Fibroblast of the aortic adventitia (primary cell): ENCODE results near the gene ZMYND10. TPM values are rescaled to one million over a fixed set of nuclear protein-coding genes. Genes with fewer than 3 reads are reported as not detected.

ENCODE experiments used
- DNase-seq: peaks from one replicate; pipeline ENCODE4 v3.0.0-alpha.2; 2010; ENCODE audit warnings: low read depth
- H3K4me3 ChIP-seq: 2 replicates; pipeline ENCODE4 v1.5.1; 2011; ENCODE audit warnings: low read depth, mild to moderate bottlenecking, control low read depth, low read length, moderate library complexity
- CTCF ChIP-seq: IDR thresholded peaks from 2 replicates; pipeline ENCODE4 v1.5.1; 2011; ENCODE audit warnings: mild to moderate bottlenecking, low read length, control low read depth, inconsistent platforms; ENCODE audit not compliant: insufficient read depth
- total RNA-seq: library from RNA; depleted of rRNA; stranded (reverse); fragments of >200 nt; gene quantifications from 2 replicates; pipeline ENCODE4 v1.2.3, GENCODE V29; 2012; ENCODE audit warnings: low replicate concordance

Gene ZMYND10
- total RNA-seq, 1 donor, result 0.81 TPM

- TF ChIP-seq CTCF, result no peak
- no peak for DNase-seq
- peak overlapping the region; percentile 98 for H3K4me3 ChIP-seq
Measured at GRCh38 chr3:50350213-50350526, 4.6 kb upstream of the ZMYND10 start.

DNA sequence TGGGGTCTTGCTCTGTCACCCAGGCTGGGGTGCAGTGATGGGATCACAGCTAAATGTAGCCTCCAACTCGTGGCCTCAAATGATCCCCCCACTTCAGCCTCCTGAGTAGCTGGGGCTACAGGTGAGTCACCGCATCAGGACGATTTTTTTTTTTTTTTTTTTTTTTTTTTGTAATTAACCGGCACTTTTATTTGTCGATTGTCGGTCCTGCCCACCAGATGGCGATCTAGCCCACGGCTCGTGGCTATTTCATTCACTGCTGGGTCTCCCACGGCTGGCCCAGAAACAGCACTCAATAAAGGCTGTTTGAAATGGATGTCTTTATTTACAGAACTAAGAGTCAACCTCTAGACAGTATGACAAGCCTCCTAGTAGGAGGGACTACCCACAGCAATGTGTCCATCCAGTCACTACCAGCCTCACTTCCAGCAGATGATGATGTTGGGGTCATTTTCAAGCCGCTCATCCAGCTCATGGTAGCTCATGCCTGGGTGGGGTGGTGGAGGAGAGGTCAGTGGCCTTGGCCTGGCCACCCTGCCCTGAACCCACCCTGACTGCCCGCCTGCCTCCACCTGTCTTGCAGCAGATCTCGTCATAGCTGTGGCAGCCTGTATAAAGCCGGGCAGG is 1.8 kb upstream of the ZMYND10 start:
- DNase-seq, result peak; percentile 75
- TF ChIP-seq CTCF, result peak; percentile 63
- no peak overlapping the region for H3K4me3 ChIP-seq

DNA sequence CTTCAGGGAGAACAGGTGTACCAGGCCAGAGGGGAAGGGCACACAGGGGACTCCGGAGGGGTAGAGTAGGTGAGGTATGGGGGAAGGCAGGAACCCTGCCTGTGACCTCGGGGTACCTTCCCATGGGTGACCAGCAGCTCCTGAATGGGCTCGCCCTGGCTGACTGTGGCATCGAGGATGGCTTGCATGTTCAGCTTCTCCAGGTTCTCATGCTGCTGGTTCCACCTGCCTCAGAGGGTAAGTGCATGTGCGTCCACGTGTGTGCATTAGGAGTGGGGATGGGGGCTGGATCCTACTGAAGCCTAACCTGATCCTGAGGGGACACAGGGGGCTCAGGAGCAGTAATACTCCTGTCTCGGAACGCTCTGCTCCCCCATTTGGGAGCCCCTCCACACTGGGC is 524 bp downstream of the ZMYND10 start:
- H3K4me3 ChIP-seq, result peak overlapping the region; percentile 67
- TF ChIP-seq CTCF, result no peak
- DNase-seq, result no peak

DNA sequence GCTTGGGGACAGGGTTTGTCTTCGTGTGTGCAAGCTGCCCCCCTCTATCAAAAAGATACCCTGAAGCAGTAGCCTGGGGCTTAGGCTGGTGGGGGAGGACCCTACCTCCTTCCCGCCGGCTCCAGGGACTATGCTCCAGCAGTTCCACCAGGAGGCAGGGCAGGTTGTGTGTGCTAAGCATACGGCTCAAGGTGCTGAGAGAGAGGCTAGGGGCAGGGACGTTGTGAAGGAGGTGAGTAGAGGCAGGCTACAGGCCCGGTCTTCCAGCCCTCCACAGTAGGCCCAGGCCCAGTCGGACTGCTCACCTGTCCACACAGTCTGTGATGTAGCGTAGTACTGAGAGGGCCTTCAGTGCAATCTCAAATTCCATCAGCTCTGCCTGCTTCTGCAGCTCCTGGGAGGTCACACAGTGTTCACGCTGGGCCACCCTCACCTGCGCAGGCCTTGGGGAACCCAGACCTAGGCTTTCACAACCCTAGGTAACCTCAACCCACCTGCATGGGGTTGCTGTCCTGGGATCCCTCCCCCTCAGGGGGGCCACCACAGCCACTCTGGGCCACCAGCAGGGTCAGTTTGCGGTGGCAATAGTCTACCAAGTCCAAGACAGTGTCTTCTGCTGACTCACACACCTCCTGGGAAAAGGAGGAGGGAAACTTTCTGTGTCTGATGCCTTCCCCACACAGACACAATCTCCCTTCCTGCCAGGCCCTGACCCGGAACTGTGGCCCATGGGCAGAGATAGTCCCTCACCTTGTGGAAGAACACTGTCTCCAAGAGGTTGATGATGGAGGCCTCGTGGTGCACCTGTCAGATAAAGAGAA is 2.5 kb downstream of the ZMYND10 start:
- TF ChIP-seq CTCF, result no peak
- H3K4me3 ChIP-seq, result no peak overlapping the region
- no peak for DNase-seq

DNA sequence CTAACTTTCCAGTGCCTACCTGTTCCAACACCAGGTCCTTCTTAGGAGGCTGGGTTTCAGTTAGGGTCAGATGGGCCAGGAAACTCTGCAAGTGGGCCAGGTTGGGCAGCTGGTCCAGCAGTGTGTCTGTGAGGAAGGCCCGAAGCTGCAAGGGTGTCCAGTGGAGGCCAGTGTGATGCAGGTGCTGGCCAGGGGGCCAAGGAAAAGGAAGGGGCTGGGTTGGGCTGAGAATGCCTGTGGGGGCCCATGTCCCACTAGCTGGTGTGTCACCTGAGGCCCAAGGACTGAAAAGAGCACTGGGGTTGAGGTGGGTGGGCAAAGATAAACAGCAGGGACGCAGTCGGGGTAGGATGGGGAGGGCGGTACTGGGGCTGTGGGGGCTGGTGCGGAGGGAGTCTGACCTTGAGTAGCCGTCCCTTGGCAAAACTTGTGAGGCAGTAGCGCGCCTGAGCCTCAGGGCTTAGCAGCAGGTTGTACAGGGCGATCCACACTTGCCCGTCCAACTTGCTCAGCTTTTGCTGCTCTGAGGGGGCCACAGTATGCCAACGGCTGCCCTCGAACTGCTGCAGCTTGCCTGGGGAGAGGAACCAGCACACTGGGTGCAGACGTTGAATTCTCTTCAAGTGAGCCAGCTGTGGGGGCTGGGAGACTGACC is 3.4 kb downstream of the ZMYND10 start:
- DNase-seq, result no peak
- no peak for TF ChIP-seq CTCF
- no peak overlapping the region for H3K4me3 ChIP-seq

GRCh38 chr3:50341537-50341936 is 4.0 kb downstream of the ZMYND10 start:
- no peak for DNase-seq
- peak overlapping the region; percentile 69 for H3K4me3 ChIP-seq
- no peak for TF ChIP-seq CTCF
